Measurements from ENCODE around the gene MCM3AP. TPM values are rescaled to one million over a fixed set of nuclear protein-coding genes. Genes with fewer than 3 reads are reported as not detected.

The MCM3AP gene
- polyA plus RNA-seq, 1 experiment, result 31.6 TPM

DNA sequence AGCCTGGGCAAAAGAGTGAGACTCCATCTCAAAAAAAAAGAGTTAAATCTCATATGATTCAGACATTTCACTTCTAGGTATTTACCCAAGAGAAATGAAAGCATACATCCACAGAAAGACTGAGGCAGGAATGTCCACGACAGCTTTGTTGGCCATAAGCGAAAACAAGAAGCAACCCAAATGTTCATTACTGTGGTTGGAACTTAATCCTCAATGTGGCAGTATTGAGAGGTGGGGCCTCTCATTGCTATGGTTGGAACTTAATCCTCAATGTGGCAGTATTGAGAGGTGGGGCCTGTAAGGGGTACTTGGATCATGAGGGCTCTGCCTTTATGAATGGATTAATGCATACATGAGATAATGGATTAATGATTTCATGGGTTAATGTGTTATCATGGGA is 23.0 kb upstream of the MCM3AP start:
- ChIA-PET POLR2A (no interaction called here), CTCF (no interaction called here)
- peaks cover 4% of the 10 kb centered on the region; the same call in 1 of the 2 replicates for H3K36me3 ChIP-seq (ENCODE audit: control insufficient read depth, insufficient read depth, low read length)
- H3K4me3 ChIP-seq (ENCODE audit: low read depth, low read length), result no peak overlapping the region
- TF ChIP-seq, protein P1, sequence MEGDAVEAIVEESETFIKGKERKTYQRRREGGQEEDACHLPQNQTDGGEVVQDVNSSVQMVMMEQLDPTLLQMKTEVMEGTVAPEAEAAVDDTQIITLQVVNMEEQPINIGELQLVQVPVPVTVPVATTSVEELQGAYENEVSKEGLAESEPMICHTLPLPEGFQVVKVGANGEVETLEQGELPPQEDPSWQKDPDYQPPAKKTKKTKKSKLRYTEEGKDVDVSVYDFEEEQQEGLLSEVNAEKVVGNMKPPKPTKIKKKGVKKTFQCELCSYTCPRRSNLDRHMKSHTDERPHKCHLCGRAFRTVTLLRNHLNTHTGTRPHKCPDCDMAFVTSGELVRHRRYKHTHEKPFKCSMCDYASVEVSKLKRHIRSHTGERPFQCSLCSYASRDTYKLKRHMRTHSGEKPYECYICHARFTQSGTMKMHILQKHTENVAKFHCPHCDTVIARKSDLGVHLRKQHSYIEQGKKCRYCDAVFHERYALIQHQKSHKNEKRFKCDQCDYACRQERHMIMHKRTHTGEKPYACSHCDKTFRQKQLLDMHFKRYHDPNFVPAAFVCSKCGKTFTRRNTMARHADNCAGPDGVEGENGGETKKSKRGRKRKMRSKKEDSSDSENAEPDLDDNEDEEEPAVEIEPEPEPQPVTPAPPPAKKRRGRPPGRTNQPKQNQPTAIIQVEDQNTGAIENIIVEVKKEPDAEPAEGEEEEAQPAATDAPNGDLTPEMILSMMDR (IDR thresholded peaks at IDR 0.05; ENCODE audit: insufficient read depth, low read depth, low read length), result no peak
- H3K27me3 ChIP-seq (ENCODE audit: control insufficient read depth, insufficient read depth, low read length), result no peaks in the 10 kb centered on the region
- no peak for DNase-seq (ENCODE audit: low read depth)

DNA sequence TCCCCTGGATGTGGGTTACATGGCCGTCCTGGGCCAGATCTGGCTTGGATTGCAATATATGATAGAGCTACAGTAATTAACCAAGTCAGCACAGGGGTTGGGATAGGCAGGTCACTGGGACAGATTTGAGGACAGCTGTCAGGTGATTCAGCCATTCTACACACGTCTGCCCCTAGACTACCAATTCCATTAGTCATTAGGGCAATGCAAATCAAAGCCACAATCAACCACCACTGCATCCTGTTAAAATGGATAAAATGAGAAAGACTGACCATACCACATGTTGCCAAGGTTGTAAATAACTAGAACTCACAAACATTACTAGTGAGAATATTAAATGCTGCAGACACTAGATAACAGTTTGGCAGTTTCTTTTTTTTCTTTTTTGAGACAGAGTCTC is 22.2 kb upstream of the MCM3AP start:
- peak; percentile 55 for DNase-seq (ENCODE audit: low read depth)

DNA sequence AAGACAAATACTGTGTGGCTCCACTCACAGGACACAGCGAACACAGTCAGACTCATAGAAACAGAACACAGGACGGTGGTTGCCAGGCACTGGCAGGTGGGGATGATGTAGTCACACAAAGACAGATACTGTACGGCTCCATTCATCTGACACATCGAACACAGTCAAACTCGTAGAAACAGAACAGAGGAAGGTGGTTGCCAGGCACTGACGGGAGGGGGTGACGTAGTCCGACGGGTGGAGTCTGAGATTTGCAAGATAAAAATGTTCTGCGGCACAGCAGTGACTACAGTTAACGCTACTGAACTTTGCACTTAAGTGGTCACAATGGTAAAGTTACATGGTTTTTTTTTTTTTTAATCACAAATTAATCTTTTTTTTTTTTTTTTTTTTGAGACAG is 19.5 kb upstream of the MCM3AP start:
- no peak overlapping the region for H3K4me3 ChIP-seq (ENCODE audit: low read depth, low read length)
- peaks cover 1% of the 10 kb centered on the region; the same call in 1 of the 2 replicates for H3K36me3 ChIP-seq (ENCODE audit: control insufficient read depth, insufficient read depth, low read length)
- CTCF ChIA-PET, result no interaction called here
- POLR2A ChIA-PET, result no interaction called here
- no peak for DNase-seq (ENCODE audit: low read depth)
- TF ChIP-seq, protein P1 (IDR thresholded peaks at IDR 0.05; ENCODE audit: insufficient read depth, low read depth, low read length), result no peak
- H3K27me3 ChIP-seq (ENCODE audit: control insufficient read depth, insufficient read depth, low read length), result no peaks in the 10 kb centered on the region

More for the DNA sequence above, 22.2 kb upstream of the MCM3AP start:
- Histone ChIP-seq H3K36me3 (ENCODE audit: control insufficient read depth, insufficient read depth, low read length) (peaks cover 3% of the 10 kb centered on the region; the same call in 1 of the 2 replicates), H3K4me3 (ENCODE audit: low read depth, low read length) (no peak overlapping the region), H3K27me3 (ENCODE audit: control insufficient read depth, insufficient read depth, low read length) (no peaks in the 10 kb centered on the region)
- ChIA-PET CTCF (no interaction called here), POLR2A (no interaction called here)
- TF ChIP-seq, protein P1 (IDR thresholded peaks at IDR 0.05; ENCODE audit: insufficient read depth, low read depth, low read length), result no peak

DNA sequence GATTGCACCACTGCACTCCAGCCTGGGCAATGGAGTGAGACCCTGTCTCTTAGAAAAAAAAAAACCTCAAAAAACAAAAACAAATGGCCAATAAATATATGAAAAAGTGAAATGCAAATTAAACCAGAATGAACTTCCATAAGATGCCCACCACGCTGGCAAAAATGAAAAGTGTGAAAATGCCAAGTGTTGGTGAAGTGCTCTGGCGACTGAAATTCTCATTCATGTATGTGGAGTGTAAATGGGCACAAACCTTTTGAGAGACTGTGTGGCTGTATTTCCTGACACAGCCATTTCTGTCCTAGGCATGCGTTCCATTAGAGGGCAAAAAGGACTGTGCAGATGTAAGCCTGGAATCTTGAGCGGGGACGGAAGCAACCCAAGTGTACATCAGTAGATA is 19.0 kb upstream of the MCM3AP start:
- DNase-seq (ENCODE audit: low read depth), result no peak
- CTCF ChIA-PET, result no interaction called here
- Histone ChIP-seq H3K27me3 (ENCODE audit: control insufficient read depth, insufficient read depth, low read length) (no peaks in the 10 kb centered on the region), H3K4me3 (ENCODE audit: low read depth, low read length) (no peak overlapping the region), H3K36me3 (ENCODE audit: control insufficient read depth, insufficient read depth, low read length) (peaks cover 1% of the 10 kb centered on the region; the same call in 1 of the 2 replicates)
- POLR2A ChIA-PET, result no interaction called here
- TF ChIP-seq, protein P1 (IDR thresholded peaks at IDR 0.05; ENCODE audit: insufficient read depth, low read depth, low read length), result no peak

DNA sequence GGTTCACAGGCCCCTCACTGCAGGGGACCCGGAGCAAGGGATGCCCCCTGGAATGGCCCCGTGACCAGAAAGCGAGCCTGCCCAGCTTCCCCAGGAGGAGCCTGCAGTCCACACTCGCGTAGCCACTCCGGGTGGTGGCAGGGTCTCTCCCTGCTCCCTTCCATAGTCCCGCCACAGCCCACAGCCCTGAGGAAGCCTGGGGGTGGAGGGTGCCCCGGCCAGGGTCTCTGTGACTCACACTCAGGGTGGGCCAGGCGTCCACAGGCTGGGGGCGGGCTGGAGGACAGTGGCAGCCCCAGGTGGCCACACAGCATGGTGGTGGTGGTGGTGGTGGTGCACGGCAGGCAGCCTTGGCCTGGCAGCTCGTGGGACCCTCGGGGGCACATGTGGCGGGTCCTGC is 16.3 kb upstream of the MCM3AP start:
- no peaks in the 10 kb centered on the region for H3K27me3 ChIP-seq (ENCODE audit: control insufficient read depth, insufficient read depth, low read length)
- DNase-seq (ENCODE audit: low read depth), result no peak
- POLR2A ChIA-PET, result no interaction called here
- CTCF ChIA-PET, result no interaction called here
- no peak overlapping the region for H3K4me3 ChIP-seq (ENCODE audit: low read depth, low read length)
- TF ChIP-seq, protein P1 (IDR thresholded peaks at IDR 0.05; ENCODE audit: insufficient read depth, low read depth, low read length), result no peak
- peaks cover 1% of the 10 kb centered on the region; the same call in 1 of the 2 replicates for H3K36me3 ChIP-seq (ENCODE audit: control insufficient read depth, insufficient read depth, low read length)

All from BJ (cell line).